C4-2B (cell line): ENCODE measurements around the gene GOSR2.

Experiments
- H3K27ac ChIP-seq: fragments of 450-650 bp; 2 replicates; pipeline ENCODE4 v1.5.1; 2017
- ZFX ChIP-seq: fragments of 450-650 bp; IDR thresholded peaks from 2 replicates; pipeline ENCODE4 v1.6.1; 2017
- TF ChIP-seq, protein P1 (sequence below): fragments of 450-650 bp; conservative IDR thresholded peaks from 2 replicates; pipeline ENCODE4 v1.5.1; 2017; ENCODE audit warnings: mild to moderate bottlenecking

GOSR2 gene

DNA sequence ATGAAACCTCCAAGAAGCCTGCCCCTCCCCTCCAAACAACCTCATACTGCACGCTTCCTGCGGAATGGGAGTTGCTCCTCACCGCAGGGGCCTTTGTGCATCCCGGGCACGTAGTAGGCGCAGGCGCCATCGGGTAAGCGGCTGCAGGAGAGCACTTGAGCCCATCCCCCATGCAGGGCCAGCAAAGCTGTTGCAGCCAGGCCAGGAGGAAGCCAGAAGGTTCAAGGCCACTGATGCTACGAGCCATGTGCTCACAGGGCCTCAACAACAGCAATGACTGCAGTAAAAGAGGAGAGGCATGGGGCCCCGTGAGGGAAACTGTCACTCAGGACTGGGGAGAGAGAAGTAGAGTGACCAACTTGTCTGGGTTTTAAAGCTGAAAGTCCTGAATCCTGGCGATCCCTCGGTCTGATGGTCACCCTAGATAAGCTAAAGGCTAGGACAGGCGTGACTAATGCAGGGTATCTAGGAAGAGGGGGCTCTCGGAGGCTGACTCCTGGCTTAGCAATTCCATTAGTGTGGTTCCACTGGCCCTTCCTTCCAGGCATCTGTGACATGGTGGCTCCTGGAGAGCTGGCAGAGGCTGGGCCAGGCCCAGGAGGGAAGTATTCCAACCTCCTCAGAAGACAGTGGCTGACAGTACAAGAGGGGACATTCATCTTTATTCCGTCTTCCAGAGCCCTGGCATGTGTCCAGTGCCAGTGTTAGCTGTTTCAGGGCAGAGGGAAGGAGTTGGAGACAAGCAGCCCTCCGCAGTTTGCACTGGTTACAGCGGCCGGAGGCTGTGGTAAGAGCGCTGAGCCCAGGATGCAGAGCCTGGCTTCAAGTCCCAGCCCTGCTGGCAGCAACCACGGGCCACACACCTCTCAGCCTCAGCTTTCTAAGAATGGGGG lies 20.8 kb downstream of the GOSR2 start:
- H3K27ac ChIP-seq, result no peak overlapping the region
- TF ChIP-seq, protein P1, sequence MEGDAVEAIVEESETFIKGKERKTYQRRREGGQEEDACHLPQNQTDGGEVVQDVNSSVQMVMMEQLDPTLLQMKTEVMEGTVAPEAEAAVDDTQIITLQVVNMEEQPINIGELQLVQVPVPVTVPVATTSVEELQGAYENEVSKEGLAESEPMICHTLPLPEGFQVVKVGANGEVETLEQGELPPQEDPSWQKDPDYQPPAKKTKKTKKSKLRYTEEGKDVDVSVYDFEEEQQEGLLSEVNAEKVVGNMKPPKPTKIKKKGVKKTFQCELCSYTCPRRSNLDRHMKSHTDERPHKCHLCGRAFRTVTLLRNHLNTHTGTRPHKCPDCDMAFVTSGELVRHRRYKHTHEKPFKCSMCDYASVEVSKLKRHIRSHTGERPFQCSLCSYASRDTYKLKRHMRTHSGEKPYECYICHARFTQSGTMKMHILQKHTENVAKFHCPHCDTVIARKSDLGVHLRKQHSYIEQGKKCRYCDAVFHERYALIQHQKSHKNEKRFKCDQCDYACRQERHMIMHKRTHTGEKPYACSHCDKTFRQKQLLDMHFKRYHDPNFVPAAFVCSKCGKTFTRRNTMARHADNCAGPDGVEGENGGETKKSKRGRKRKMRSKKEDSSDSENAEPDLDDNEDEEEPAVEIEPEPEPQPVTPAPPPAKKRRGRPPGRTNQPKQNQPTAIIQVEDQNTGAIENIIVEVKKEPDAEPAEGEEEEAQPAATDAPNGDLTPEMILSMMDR, result no peak
- no peak for TF ChIP-seq ZFX

DNA sequence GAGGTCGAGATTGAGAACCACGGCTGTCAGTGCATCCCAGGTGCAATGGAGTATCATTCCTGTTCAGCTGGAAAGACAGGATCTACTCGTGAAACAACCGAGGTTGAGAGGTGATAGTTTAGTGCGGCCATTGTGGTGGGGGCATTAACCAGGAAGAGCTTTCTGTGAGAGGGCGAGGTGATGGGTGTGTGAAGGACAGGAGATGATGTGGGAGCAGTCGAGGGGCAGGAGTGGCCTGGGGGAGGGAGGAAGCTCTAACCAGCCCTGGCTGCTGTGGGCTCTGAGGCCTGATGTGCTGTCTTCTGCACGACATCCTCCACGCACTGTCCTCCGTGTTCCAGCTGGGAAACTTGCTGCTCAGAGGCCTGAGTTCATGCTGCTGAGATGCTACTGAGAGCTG lies 22.0 kb downstream of the GOSR2 start:
- TF ChIP-seq, protein P1, result no peak
- no peak for TF ChIP-seq ZFX
- no peak overlapping the region for H3K27ac ChIP-seq

DNA sequence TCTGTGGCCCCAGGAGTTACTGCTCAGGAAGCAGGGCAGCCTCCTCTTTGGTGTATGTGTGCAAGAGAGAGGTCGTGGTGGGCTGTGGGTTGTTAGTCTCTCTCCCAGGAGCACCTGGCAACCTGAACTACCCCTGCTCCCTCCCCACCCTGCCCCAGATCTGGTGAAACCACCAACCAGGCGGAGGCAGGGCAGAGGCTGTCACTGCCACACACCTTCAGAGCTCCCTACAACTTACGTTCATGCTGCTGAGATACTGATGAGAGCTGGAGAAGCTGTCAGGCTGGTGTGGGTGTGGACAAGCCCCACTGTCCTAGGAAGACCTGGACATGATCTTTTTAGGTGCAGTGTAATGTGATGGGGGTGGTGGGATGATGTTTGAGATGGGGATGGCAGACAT lies 24.3 kb downstream of the GOSR2 start:
- H3K27ac ChIP-seq, result no peak overlapping the region
- TF ChIP-seq, protein P1, result no peak
- no peak for TF ChIP-seq ZFX

DNA sequence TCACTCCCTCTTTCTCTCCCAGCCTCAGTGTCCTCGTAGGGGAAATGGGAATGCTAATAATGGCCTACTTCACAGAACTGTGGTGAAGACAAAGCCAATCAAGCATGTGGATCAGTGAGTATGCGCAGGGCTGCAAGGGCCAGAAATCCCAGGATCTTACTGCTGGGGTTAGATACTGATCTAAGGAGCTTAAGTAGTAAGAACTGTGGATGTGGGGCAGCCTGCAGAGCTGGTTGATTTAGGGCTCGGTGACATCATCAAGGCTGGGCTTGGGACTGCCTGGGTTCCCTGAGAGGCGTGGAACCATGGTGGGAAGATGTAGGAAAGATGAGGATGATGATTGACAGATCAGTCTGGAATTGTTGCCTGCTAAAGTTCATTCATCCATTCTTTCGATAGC lies 25.6 kb downstream of the GOSR2 start:
- TF ChIP-seq, protein P1, result no peak
- TF ChIP-seq ZFX, result no peak

DNA sequence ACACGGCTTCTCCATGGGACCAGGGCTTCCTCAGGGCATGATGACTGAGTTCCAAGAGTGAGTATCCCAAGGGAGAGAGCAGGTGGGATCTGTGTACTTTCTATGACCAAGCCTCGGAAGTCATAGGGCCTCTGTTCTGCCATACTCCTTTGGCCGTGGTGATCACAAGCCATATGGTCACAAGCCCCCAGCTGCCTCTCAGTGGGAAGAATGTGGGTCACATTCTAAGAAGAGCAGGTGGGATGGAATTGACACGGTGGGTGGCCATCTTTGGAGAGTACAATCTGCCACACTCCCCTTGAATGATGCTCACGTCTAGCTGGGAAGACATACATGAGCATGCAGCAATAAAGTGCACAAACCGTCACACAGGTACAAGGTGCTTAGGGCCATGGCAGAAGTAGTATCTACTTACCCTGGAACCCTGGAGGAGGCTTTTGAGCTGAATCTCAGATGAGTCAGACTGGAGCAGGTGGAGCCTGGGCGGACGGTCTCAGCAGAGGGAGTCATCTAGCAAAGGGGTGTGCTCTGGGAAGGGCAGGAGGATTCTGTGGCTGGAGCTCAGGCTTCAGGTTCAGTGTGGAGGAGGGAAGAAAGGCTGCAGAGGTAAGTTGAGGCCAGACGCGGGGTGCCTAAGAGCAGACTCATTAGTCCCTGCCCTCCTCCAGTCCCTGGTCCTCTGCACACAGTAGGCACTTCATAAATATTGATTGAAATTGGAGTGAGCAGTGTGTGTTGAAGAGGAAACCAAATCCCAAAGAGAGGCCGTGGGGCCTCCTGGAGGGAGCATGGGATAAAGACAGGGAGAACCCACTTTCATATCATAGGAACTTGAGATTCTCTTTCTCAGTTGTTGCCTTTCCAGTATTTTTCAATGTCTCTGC lies 26.6 kb downstream of the GOSR2 start:
- H3K27ac ChIP-seq, result no peak overlapping the region
- TF ChIP-seq ZFX, result no peak
- TF ChIP-seq, protein P1, result no peak

More for the DNA sequence above, 25.6 kb downstream of the GOSR2 start:
- no peak overlapping the region for H3K27ac ChIP-seq

DNA sequence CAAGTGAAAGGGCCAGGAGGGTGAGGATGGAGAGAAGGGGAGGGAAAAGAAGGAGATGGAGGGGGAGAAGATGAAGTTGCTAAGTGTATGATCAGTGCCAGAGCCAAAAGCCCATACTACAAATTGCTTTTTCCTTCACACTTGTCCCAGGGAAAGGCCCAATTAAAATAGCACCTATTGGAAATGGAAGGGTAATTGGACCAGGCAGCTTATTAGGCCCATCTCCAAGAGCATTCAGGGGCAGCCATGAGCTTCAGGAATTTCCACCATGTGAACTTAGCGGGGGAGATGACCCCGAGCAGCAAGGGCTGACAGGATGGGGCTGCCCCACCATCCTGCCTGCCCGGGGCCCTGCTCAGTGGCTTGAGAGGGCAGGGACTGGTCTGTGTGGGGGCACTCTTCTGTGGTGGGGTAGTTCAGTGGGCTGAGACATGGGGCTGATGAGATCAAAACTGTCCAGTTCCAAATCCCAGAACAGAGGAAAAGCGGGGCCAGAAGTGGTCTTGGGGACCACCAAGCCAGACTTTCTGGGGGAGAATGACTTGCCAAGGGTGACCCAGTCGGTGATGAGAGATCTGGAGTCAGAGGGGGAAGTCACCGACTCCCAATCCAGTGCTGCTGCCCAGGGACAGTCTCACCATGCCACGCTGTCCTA lies 27.5 kb downstream of the GOSR2 start:
- TF ChIP-seq, protein P1, result no peak
- no peak for TF ChIP-seq ZFX
- no peak overlapping the region for H3K27ac ChIP-seq
